IMR-90 (cell line): ENCODE results near the gene TBPL1. TPM values are rescaled to one million over a fixed set of nuclear protein-coding genes. Genes with fewer than 3 reads are reported as not detected.

Source experiments
- ATAC-seq: fragments of 200-7000 bp; cut with Tn5 transposase; 2 replicates; pipeline ENCODE4 v1.9.1; 2020; ENCODE audit warnings: low read depth, mild to moderate bottlenecking, moderate library complexity
- BruUV-seq: library from RNA; stranded (reverse); fragments of 400-500 nt; replicated peaks from 2 replicates; lab custom pipeline; 2021; lab: Mats Ljungman, UMichigan
- CTCF ChIA-PET: fragments of 300-600 bp; formaldehyde crosslinking; extraction: SDS; loops from one replicate; lab custom pipeline; 2021; ENCODE audit warnings: antibody characterized with exemption; lab: Yijun Ruan, JAX
- POLR2A ChIA-PET: fragments of 300-600 bp; sonication (Branson Sonifier 250); formaldehyde crosslinking; loops from one replicate; lab custom pipeline; 2022; ENCODE audit warnings: antibody characterized with exemption; ENCODE audit not compliant: unreplicated experiment; lab: Charles Lee
- DNase-seq: peaks from one replicate; pipeline ENCODE4 v3.0.0; 2013
- H2AFZ ChIP-seq: replicated peaks from 2 replicates; pipeline ENCODE3; 2013; ENCODE audit warnings: low read length, mild to moderate bottlenecking; ENCODE audit not compliant: poor library complexity
- H2AK5ac ChIP-seq: 2 replicates; pipeline ENCODE4 v1.6.1; 2013; ENCODE audit warnings: low read depth, low read length, inconsistent platforms
- H2AK9ac ChIP-seq: replicated peaks from 2 replicates; pipeline ENCODE3; 2013; ENCODE audit warnings: mild to moderate bottlenecking, low read depth, low read length, moderate library complexity; ENCODE audit not compliant: poor library complexity
- H2BK120ac ChIP-seq: 2 replicates; pipeline ENCODE4 v1.6.1; 2013; ENCODE audit warnings: low read depth, low read length, inconsistent platforms
- H2BK15ac ChIP-seq: 3 replicates; pipeline ENCODE4 v1.6.1; 2013; ENCODE audit warnings: low read depth, low read length, inconsistent platforms
- H2BK20ac ChIP-seq: 2 replicates; pipeline ENCODE4 v1.6.1; 2013; ENCODE audit warnings: low read depth, mild to moderate bottlenecking, inconsistent platforms, low read length, moderate library complexity
- H2BK5ac ChIP-seq: 2 replicates; pipeline ENCODE4 v1.6.1; 2013; ENCODE audit warnings: mild to moderate bottlenecking, low read depth, low read length, inconsistent platforms; ENCODE audit not compliant: poor library complexity, severe bottlenecking
- H3K14ac ChIP-seq: replicated peaks from 2 replicates; pipeline ENCODE4 v1.6.1; 2013; ENCODE audit warnings: low read depth, low read length, inconsistent platforms
- H3K18ac ChIP-seq: 2 replicates; pipeline ENCODE4 v1.6.1; 2013; ENCODE audit warnings: low read depth, low read length, control low read depth
- H3K23ac ChIP-seq: 2 replicates; pipeline ENCODE4 v1.6.1; 2013; ENCODE audit warnings: low read depth, low read length, inconsistent platforms
- H3K27ac ChIP-seq: 2 replicates; pipeline ENCODE4 v1.5.1; 2013; ENCODE audit warnings: mild to moderate bottlenecking, control low read depth, low read length; ENCODE audit not compliant: insufficient read depth
- H3K27me3 ChIP-seq: 2 replicates; pipeline ENCODE4 v1.6.1; 2013; ENCODE audit warnings: low read length; ENCODE audit not compliant: control insufficient read depth, insufficient read depth
- H3K36me3 ChIP-seq: 2 replicates; pipeline ENCODE4 v1.6.1; 2013; ENCODE audit warnings: low read length, mixed read lengths; ENCODE audit not compliant: control insufficient read depth, insufficient read depth
- H3K4ac ChIP-seq: 2 replicates; pipeline ENCODE4 v1.6.1; 2013; ENCODE audit warnings: low read depth, low read length, inconsistent platforms
- H3K4me1 ChIP-seq: 2 replicates; pipeline ENCODE4 v1.6.1; 2013; ENCODE audit warnings: low read length, mixed read lengths; ENCODE audit not compliant: control insufficient read depth, insufficient read depth
- H3K4me2 ChIP-seq: 2 replicates; pipeline ENCODE4 v1.6.1; 2013; ENCODE audit warnings: low read depth, mild to moderate bottlenecking, control low read depth, low read length, moderate library complexity
- H3K4me3 ChIP-seq: 2 replicates; pipeline ENCODE4 v1.5.1; 2013; ENCODE audit warnings: low read depth, mild to moderate bottlenecking, control low read depth, low read length, moderate library complexity; ENCODE audit not compliant: insufficient read depth
- H3K56ac ChIP-seq: 2 replicates; pipeline ENCODE4 v1.6.1; 2013; ENCODE audit warnings: low read length, inconsistent platforms; ENCODE audit not compliant: insufficient read depth; ENCODE audit errors: extremely low read depth
- H3K79me1 ChIP-seq, 2 experiments: 2 replicates each; pipeline ENCODE4 v1.6.1; 2013; ENCODE audit warnings: low read length in 2 of 2, inconsistent platforms in 1 of 2, low read depth in 1 of 2
- H3K9ac ChIP-seq: 2 replicates; pipeline ENCODE4 v1.6.1; 2013; ENCODE audit warnings: low read depth, low read length, control low read depth
- H3K9me1 ChIP-seq: 2 replicates; pipeline ENCODE4 v1.6.1; 2013; ENCODE audit warnings: low read length, inconsistent platforms; ENCODE audit not compliant: insufficient read depth
- H3K9me3 ChIP-seq: 2 replicates; pipeline ENCODE4 v1.6.1; 2013; ENCODE audit warnings: low read length; ENCODE audit not compliant: control insufficient read depth, insufficient read depth
- H4K20me1 ChIP-seq: 2 replicates; pipeline ENCODE4 v1.6.1; 2013; ENCODE audit warnings: low read length, inconsistent platforms; ENCODE audit not compliant: insufficient read depth
- H4K5ac ChIP-seq: 2 replicates; pipeline ENCODE4 v1.6.1; 2013; ENCODE audit warnings: mild to moderate bottlenecking, low read depth, low read length, control low read depth
- H4K8ac ChIP-seq, 2 experiments: 2 replicates each; pipeline ENCODE4 v1.6.1; 2013; ENCODE audit warnings: low read depth in 2 of 2, low read length in 2 of 2, control low read depth in 1 of 2, inconsistent platforms in 1 of 2
- H4K91ac ChIP-seq: 2 replicates; pipeline ENCODE4 v1.6.1; 2013; ENCODE audit warnings: low read depth, low read length, inconsistent platforms; ENCODE audit not compliant: insufficient read depth
- BHLHE40 ChIP-seq: fragments of 150-350 bp; IDR thresholded peaks from 2 replicates; pipeline ENCODE4 v1.6.1; 2016; ENCODE audit warnings: mild to moderate bottlenecking, low read depth, low read length
- CEBPB ChIP-seq: IDR thresholded peaks from 2 replicates; pipeline ENCODE4 v1.6.1; 2012; ENCODE audit warnings: low read depth, low read length, improper control_type of control experiment
- CHD1 ChIP-seq: IDR thresholded peaks from 2 replicates; pipeline ENCODE4 v1.6.1; 2012; ENCODE audit warnings: low read depth, low read length, improper control_type of control experiment
- FOS ChIP-seq: fragments of 150-350 bp; IDR thresholded peaks from 2 replicates; pipeline ENCODE4 v1.6.1; 2016; ENCODE audit warnings: low read depth, low read length
- MAFK ChIP-seq: IDR thresholded peaks from 2 replicates; pipeline ENCODE4 v1.6.1; 2012; ENCODE audit warnings: low read depth, low read length, improper control_type of control experiment
- MAZ ChIP-seq: IDR thresholded peaks from 2 replicates; pipeline ENCODE4 v1.6.1; 2012; ENCODE audit warnings: low read depth, mild to moderate bottlenecking, low read length, improper control_type of control experiment, moderate library complexity, borderline replicate concordance
- MXI1 ChIP-seq: IDR thresholded peaks from 2 replicates; pipeline ENCODE4 v1.6.1; 2012; ENCODE audit warnings: low read depth, mild to moderate bottlenecking, low read length, moderate library complexity, borderline replicate concordance
- NFE2L2 ChIP-seq: fragments of 150-350 bp; IDR thresholded peaks from 2 replicates; pipeline ENCODE4 v1.6.1; 2016; ENCODE audit warnings: low read depth, mild to moderate bottlenecking, low read length
- POLR2A ChIP-seq: IDR thresholded peaks from 2 replicates; pipeline ENCODE4 v1.6.1; 2012; ENCODE audit warnings: mild to moderate bottlenecking, low read depth, low read length
- RAD21 ChIP-seq: IDR thresholded peaks from 2 replicates; pipeline ENCODE4 v1.6.1; 2012; ENCODE audit warnings: low read length, improper control_type of control experiment
- RCOR1 ChIP-seq: IDR thresholded peaks from 2 replicates; pipeline ENCODE4 v1.6.1; 2012; ENCODE audit warnings: mild to moderate bottlenecking, low read length, improper control_type of control experiment; ENCODE audit not compliant: insufficient replicate concordance
- RFX5 ChIP-seq: IDR thresholded peaks from 2 replicates; pipeline ENCODE4 v1.8.0; 2012; ENCODE audit warnings: low read depth, mild to moderate bottlenecking, low read length, moderate library complexity
- SMC3 ChIP-seq: fragments of 150-350 bp; IDR thresholded peaks from 2 replicates; pipeline ENCODE4 v1.6.1; 2016; ENCODE audit warnings: low read depth, mild to moderate bottlenecking, antibody characterized with exemption, low read length, moderate library complexity
- USF2 ChIP-seq: fragments of 150-350 bp; IDR thresholded peaks from 2 replicates; pipeline ENCODE4 v1.6.1; 2017; ENCODE audit warnings: mild to moderate bottlenecking, antibody characterized with exemption, low read length, low read depth
- WGBS, 2 experiments: methylation state at CpG; one replicate each; pipeline versions ENCODE4 v1.1.5 to v1.1.7; 2013; ENCODE audit warnings: missing lambda C conversion rate in 2 of 2; ENCODE audit not compliant: insufficient read length in 1 of 2; ENCODE audit errors: extremely low coverage in 2 of 2; 5-methylcytosine and 5-hydroxymethylcytosine counted together
- dilution Hi-C: fragments of 300-500 bp; cut with HindIII; formaldehyde crosslinking; loops from one replicate; pipeline ENCODE4 v1.14.3; 2018; ENCODE audit warnings: low sequenced_read_pairs; ENCODE audit not compliant: unreplicated experiment
- in situ Hi-C: fragments of 300-500 bp; cut with MboI; formaldehyde crosslinking; loops from 3 replicates; pipeline ENCODE4 v1.14.3; 2019; ENCODE audit warnings: low sequenced_read_pairs, inconsistent platforms, mixed read lengths
- intact Hi-C: fragments of 100-400 bp; cut with micrococcal nuclease; formaldehyde crosslinking; loops from 2 replicates; pipeline ENCODE4 v1.10.0; 2022
- polyA plus RNA-seq, 3 experiments: library from polyadenylated mRNA; depleted of rRNA; stranded (reverse); fragments of >200 nt; gene quantifications; 2 replicates each; pipeline ENCODE4 v1.2.3, GENCODE V29; 2012; ENCODE audit warnings: low replicate concordance in 1 of 3
- total RNA-seq: library from RNA; depleted of rRNA; stranded (reverse); fragments of >200 nt; gene quantifications from 2 replicates; pipeline ENCODE4 v1.2.3, GENCODE V29; 2012
- TF ChIP-seq, protein P1 (sequence below): conservative IDR thresholded peaks from 2 replicates; pipeline ENCODE4 v1.5.1; 2012; ENCODE audit warnings: mild to moderate bottlenecking, low read depth, low read length, improper control_type of control experiment
- TF ChIP-seq, protein P2 (sequence below): fragments of 150-350 bp; IDR thresholded peaks from 2 replicates; pipeline ENCODE4 v1.6.1; 2016; ENCODE audit warnings: low read depth, mild to moderate bottlenecking, low read length, moderate library complexity, borderline replicate concordance

Gene TBPL1
- total and polyA plus RNA-seq, 2 of the 4 experiments (the other 2 are of a cell fraction) = 25.6 to 32.5 TPM

- ATAC-seq (no peak), DNase-seq (no peak)
- H3K4ac ChIP-seq = no peak overlapping the region
- no peaks in the 10 kb centered on the region for H3K79me1 ChIP-seq
- H3K23ac ChIP-seq = no peak overlapping the region
- H3K9ac ChIP-seq = no peak overlapping the region
- no peaks in the 10 kb centered on the region; the same call in 1 of the 2 replicates for H3K9me1 ChIP-seq
- no peak overlapping the region for H3K14ac ChIP-seq
- H2AFZ ChIP-seq = no peak overlapping the region
- H3K56ac ChIP-seq = no peak overlapping the region
- no peaks in the 10 kb centered on the region; the same call in 1 of the 2 replicates for H3K9me3 ChIP-seq
- TF ChIP-seq, protein P1, sequence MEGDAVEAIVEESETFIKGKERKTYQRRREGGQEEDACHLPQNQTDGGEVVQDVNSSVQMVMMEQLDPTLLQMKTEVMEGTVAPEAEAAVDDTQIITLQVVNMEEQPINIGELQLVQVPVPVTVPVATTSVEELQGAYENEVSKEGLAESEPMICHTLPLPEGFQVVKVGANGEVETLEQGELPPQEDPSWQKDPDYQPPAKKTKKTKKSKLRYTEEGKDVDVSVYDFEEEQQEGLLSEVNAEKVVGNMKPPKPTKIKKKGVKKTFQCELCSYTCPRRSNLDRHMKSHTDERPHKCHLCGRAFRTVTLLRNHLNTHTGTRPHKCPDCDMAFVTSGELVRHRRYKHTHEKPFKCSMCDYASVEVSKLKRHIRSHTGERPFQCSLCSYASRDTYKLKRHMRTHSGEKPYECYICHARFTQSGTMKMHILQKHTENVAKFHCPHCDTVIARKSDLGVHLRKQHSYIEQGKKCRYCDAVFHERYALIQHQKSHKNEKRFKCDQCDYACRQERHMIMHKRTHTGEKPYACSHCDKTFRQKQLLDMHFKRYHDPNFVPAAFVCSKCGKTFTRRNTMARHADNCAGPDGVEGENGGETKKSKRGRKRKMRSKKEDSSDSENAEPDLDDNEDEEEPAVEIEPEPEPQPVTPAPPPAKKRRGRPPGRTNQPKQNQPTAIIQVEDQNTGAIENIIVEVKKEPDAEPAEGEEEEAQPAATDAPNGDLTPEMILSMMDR = no peak
- TF ChIP-seq BHLHE40 (no peak), USF2 (no peak), RCOR1 (no peak), CHD1 (no peak), NFE2L2 (no peak), FOS (no peak), RAD21 (no peak), RFX5 (no peak), POLR2A (no peak), MAFK (no peak), MAZ (no peak), SMC3 (no peak), MXI1 (no peak), CEBPB (no peak)
- TF ChIP-seq, protein P2, sequence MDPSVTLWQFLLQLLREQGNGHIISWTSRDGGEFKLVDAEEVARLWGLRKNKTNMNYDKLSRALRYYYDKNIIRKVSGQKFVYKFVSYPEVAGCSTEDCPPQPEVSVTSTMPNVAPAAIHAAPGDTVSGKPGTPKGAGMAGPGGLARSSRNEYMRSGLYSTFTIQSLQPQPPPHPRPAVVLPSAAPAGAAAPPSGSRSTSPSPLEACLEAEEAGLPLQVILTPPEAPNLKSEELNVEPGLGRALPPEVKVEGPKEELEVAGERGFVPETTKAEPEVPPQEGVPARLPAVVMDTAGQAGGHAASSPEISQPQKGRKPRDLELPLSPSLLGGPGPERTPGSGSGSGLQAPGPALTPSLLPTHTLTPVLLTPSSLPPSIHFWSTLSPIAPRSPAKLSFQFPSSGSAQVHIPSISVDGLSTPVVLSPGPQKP = no peak
- no peak overlapping the region for H4K5ac ChIP-seq
- no peak overlapping the region for H2BK15ac ChIP-seq
- no peak overlapping the region for H3K4me3 ChIP-seq
- no peak overlapping the region for H4K8ac ChIP-seq
- H2BK20ac ChIP-seq = no peak overlapping the region
- H3K4me1 ChIP-seq = peaks cover 7% of the 10 kb centered on the region
- no peak overlapping the region for H4K91ac ChIP-seq
- no TSS peak for BruUV-seq
- WGBS, 2 experiments = 100% methylated on average over 1 of the region's 4 CpGs; no CpG with 5 or more reads in 1 of the 2 experiments
- H3K4me2 ChIP-seq = no peak overlapping the region
- H2AK9ac ChIP-seq = no peak overlapping the region
- no peak overlapping the region for H3K18ac ChIP-seq
- no peak overlapping the region for H2AK5ac ChIP-seq
- no peaks in the 10 kb centered on the region for H4K20me1 ChIP-seq
- no peak overlapping the region for H2BK5ac ChIP-seq
- H3K27ac ChIP-seq = no peak overlapping the region
- no peak overlapping the region for H2BK120ac ChIP-seq
- in situ Hi-C loops (no loop called here), intact Hi-C loops (no loop called here), dilution Hi-C loops (no loop called here)
- POLR2A ChIA-PET = no interaction called here
- CTCF ChIA-PET = no interaction called here
- no peaks in the 10 kb centered on the region for H3K36me3 ChIP-seq
- no peaks in the 10 kb centered on the region for H3K27me3 ChIP-seq
Observed at GRCh38 chr6:134007077-134007476, 54.1 kb downstream of the TBPL1 start.
